HG03457 (cell line): ENCODE data around the gene NCOR2.
"Not testable (repeated sequence)": the region's sequence is repeated elsewhere in the genome, so short reads cannot be mapped to it uniquely, and the experiment has no call there.

Experiments
- ATAC-seq: cut with Tn5 transposase; IDR thresholded peaks from one replicate; pipeline ENCODE4 v1.9.1; 2021; ENCODE audit warnings: moderate number of reproducible peaks; ENCODE audit not compliant: unreplicated experiment

Gene NCOR2

DNA sequence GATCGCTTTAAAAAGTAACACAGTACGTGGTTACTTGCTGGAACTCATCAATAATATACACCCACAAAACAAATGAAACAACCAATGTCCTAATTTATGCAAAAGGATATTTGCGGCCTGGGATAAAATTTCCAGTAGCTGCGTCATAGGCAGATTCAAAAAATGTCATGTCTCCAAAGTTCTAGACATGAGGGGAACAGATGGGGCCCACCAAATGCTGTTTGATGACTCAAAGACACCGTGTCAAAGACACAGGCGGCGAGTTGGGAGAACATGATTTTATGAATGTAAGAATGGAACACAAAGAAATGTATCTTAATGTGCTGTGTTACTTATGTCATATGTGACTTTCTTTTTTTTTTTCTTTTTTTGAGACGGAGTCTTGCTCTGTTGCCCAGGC is 34.3 kb upstream of the NCOR2 start:
- no peak for ATAC-seq

GRCh38 chr12:124599074-124599999 is 31.9 kb upstream of the NCOR2 start:
- no peak for ATAC-seq

- no peak for ATAC-seq
These were observed 29.6 kb upstream of the NCOR2 start for GRCh38 chr12:124597041-124597440.

GRCh38 chr12:124595444-124595843 is 28.0 kb upstream of the NCOR2 start:
- no peak for ATAC-seq

DNA sequence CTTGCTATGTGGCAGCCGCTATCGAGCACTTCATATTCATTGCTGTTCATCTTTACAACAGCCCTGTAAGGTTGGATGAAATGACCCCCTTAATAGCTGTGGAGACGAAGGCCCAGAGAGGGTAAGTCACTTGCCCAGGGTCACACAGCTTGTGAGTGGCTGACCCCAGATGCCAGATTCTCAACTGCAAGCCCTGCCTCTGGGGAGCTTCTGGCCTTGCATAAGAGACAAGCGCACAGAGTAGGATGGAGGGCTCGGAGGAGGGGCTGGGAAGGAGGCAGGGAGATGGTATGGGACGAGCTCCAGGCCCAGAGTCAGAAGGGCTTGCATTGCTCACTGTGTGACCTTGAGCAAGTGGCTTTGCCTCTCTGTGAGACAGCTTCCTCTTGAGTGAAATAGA is 27.4 kb upstream of the NCOR2 start:
- no peak for ATAC-seq

- no peak for ATAC-seq
These were observed 26.5 kb upstream of the NCOR2 start for GRCh38 chr12:124593851-124594401.

DNA sequence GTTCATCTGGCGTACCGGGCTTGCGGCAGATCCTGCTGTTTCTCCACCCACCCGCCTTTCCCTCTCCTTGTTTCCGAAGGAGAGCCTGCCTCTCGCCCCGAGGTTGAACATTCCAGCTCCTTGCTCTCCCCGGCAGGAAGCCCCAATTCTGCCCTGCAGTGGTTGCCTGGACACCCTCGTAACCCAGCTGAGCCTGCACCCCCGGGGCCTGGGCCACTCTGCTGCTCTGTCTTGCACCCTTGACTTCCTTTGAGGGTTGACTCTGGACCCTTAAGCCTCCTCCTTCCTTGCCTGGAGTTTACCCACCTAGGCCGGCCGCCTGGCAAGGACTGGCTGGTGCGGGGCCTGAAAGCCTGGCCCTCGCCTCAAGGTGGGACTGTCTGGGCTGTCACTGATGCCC is 25.8 kb upstream of the NCOR2 start:
- ATAC-seq: no peak

- ATAC-seq: no peak
These were observed 25.2 kb upstream of the NCOR2 start for GRCh38 chr12:124592481-124593160.

GRCh38 chr12:124592050-124592449 is 24.6 kb upstream of the NCOR2 start:
- no peak for ATAC-seq

GRCh38 chr12:124590447-124590846 is 23.0 kb upstream of the NCOR2 start:
- ATAC-seq: no peak

GRCh38 chr12:124588751-124589267 is 21.4 kb upstream of the NCOR2 start:
- no peak for ATAC-seq

DNA sequence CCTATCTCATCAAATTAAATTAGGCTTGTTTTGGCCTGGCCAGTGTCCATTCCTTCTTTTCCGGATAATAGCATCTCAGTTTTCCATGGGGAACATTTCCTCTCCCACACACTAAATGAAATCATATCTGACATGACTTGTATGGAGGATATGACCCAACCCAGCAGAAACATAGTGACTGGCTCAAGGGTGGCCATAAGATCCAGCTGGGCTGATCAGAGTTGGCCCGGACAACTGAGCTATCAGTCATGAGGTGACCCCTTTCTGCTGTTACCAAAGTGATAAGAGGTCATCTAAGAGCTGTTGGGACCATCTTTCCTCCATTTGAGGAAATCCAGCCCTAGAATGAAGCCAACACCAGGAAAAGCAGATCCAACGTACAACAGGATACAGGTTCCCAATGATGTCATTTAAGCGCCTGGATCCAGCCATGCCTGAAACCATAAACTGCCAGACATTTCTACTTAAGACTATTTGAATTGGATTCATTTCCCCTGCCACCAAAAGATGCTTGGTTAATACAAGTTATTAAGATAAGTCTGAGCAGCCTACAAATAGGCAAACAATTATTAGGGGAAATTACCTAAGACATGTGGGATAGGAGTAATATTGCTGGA is 20.7 kb upstream of the NCOR2 start:
- no peak for ATAC-seq

DNA sequence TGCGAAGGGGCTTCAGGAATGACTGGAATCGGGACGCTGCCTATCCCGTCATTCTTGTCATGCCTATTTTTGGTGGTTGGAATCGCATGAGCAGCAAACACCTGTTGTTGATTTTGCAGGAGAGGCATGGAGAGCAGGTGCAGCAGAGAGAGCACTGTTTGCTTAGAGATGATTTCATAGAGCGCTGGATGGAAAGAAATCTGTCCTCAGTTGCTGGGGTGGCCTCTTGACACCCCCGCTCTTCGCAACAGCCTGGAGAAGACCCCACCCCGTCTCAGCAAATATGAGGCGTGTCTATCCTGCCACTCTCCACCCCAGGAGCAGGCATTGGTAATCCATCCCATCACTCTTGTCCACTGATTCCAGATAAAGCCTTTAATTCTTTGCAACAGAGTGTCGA is 19.3 kb upstream of the NCOR2 start:
- ATAC-seq: no peak

DNA sequence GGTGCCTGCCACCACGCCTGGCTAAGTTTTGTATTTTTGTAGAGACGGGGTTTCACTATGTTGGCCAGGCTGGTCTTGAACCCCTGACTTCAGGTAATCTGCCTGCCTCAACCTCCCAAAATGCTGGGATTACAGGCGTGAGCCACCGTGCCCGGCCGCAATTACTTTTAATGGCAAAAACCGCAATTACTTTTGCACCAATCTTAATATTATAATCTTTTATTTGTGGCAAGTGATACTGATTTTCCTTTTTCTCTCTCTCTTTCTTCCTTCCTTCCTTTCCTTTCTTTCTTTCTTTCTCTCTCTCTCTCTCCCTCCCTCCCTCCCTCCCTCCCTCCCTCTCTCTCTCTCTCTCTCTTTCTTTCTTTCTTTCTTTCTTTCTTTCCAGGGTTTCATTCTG is 17.1 kb upstream of the NCOR2 start:
- ATAC-seq: not testable (repeated sequence)

DNA sequence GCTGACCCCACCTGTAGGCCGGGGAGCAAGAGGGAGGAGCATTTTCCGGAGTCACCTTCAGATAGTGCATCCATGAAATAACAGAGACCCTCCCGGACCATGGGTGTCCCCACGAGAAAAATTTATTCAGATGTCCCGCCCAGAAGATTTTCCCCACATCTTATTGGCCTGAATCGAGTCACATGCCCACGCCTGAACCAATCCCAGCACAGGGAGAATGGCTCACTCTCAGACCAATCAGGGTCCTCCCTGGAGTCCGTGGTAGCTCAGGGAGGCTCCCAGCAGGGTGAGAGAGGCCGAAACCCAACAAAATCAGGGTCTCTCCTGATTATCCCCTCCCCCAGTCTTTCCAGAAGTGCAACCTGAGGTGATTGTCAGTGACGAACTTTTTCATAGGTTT is 16.4 kb upstream of the NCOR2 start:
- ATAC-seq: no peak

DNA sequence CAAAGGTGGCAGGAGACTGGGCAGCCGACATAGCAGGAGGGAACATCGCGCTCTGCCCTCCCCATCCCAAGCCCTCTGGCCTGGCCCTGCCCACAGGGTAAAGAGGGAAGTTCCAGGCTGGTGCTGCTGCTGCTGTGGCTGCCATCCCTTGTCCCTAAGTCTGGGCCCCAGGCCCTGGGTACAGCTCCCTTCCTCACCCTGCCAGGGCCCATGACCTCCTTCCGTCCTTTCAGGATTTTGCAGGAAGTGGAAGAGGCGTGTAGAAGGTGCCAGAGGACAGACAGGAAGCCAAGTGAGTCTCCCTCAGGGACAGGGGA is 14.7 kb upstream of the NCOR2 start:
- no peak for ATAC-seq

DNA sequence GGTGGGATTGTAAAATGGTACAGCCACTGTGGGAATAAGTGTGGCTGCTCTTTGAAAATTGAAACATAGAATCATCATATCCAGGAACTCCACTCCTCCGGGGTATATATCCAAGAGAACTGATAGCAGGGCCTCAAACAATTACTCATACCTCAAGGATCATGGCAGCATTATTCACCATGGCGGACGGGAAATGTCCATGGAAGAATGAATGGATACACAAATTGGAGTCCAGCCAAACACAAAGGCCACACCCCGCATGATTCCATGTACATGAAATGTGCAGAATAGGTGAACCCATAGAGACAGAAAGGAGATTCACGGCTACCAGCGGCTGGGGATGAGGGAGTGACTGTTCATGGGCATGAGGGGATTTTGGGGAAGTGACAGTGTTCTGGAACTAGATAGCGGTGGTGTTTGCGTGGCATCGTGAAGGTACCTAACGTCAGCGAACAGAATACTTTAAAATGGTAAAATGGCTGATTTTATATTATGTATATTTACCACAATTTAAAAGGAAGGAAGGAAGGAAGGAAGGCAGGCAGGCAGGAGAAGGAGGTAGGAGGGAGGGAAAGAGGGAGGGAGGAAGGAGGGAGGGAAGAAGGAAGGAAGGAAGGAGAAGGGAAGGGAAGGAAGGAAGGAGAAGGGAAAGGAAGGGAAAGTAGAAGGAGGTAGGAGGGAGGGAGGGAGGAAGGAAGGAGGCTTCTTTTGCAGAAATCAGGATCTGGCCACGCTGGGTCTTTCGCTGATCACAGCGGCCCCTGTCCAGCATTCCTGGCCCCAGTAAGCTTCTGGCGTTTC is 14.1 kb upstream of the NCOR2 start:
- ATAC-seq: no peak

DNA sequence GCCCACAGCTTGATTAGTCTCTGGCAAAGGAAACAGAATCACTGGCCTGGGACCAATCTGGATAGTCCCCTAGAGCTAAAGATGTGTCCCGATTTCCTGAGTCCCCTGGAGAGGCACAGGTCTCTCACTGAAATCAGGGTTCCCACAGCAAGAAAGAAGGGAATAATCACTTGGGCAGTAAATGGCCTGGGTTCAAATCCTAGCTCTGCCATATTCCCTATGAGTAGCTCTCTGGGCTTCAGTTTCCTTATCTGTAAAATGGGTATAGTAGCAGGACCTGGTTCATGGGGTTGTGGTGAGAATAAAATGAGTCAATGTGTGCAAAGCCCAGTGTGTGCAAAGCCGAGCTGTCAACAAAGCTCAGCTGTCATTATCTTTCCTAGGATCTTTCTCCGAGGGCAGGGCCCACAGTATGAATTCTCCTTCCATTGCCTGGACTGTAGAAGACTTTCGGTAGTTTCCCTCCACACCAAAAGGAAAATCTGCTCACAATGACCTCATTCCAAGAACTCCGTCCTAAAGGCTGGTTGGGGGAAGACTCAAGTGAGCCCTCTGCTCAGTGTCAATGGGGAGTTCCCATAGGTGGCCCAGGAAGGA is 12.6 kb upstream of the NCOR2 start:
- no peak for ATAC-seq

- no peak for ATAC-seq
These were observed 11.4 kb upstream of the NCOR2 start for GRCh38 chr12:124578854-124579253.

- no peak for ATAC-seq
These were observed 11.0 kb upstream of the NCOR2 start for GRCh38 chr12:124578445-124578844.
